Activated CD4-positive, alpha-beta memory T cell treated with anti-CD3 and anti-CD28 coated beads for 36 hours (primary cell): ENCODE measurements around the gene D2HGDH. TPM values are rescaled to one million over a fixed set of nuclear protein-coding genes. Genes with fewer than 3 reads are reported as not detected.
A peak's percentile ranks its signal among the peaks of the same experiment; 100 is the strongest.
"Not testable (repeated sequence)": the region's sequence is repeated elsewhere in the genome, so short reads cannot be mapped to it uniquely, and the experiment has no call there.

Experiments used
- CTCF ChIA-PET: fragments of 350-600 bp; sonication (Branson Sonifier 250); formaldehyde crosslinking; loops from one replicate; lab custom pipeline; 2021; ENCODE audit warnings: antibody characterized with exemption, inconsistent platforms; lab: Charles Lee
- POLR2A ChIA-PET: fragments of 350-600 bp; sonication (Branson Sonifier 250); formaldehyde crosslinking; loops from one replicate; lab custom pipeline; 2021; ENCODE audit warnings: antibody characterized with exemption; lab: Charles Lee
- DNase-seq: peaks from one replicate; pipeline ENCODE4 v3.0.0-alpha.2; 2020
- H3K27ac Mint-ChIP-seq: one replicate; pipeline ENCODE4 v1.8.0; 2021; ENCODE audit warnings: mixed read lengths
- H3K27me3 Mint-ChIP-seq: one replicate; pipeline ENCODE4 v1.8.0; 2021; ENCODE audit warnings: mixed read lengths
- H3K36me3 Mint-ChIP-seq: one replicate; pipeline ENCODE4 v1.8.0; 2021; ENCODE audit warnings: mixed read lengths
- H3K4me1 Mint-ChIP-seq: one replicate; pipeline ENCODE4 v1.8.0; 2021; ENCODE audit warnings: low read depth, mixed read lengths
- H3K4me3 Mint-ChIP-seq: one replicate; pipeline ENCODE4 v1.8.0; 2021; ENCODE audit warnings: mild to moderate bottlenecking, mixed read lengths
- H3K9me3 Mint-ChIP-seq: one replicate; pipeline ENCODE4 v1.8.0; 2021; ENCODE audit warnings: mixed read lengths
- intact Hi-C: fragments of 100-400 bp; cut with micrococcal nuclease; formaldehyde crosslinking; loops from one replicate; pipeline ENCODE4 v1.15.1; 2023
- total RNA-seq, 2 experiments: library from RNA; stranded (reverse); gene quantifications; one replicate each; pipeline ENCODE4 v1.2.3, GENCODE V29; 2021

The D2HGDH gene
- total RNA-seq, 2 experiments from 2014 or later = 27.5 to 28.2 TPM

DNA sequence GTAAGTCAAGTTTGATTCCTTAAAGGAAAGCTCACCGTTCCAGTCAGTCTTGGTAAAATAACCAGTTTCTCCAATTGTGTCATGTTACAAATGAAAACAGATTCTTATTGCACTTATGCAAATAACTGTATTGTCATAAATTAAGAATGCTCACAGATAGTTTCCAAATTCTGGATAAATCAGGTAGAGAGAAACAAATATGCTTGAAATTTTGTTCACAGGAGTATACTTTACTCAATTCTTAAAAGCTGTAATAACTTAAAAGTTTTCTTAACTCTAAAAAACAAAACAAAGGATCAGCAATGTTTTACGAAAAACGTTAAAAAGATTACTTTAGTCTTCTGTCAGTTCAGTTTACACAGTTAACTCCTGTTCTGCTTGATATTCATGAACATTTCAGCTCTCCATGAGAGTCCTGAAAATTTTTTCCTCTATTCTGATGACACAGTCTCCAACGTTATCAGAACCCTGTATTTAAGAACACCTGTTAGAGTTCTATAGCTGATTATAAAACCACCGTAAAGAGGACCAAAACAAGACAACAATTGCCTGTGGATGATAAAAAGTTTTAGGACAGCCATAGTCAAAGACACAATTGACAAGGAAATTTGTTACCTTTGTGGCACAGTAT is 46.6 kb downstream of the D2HGDH start:
- no peaks in the 10 kb centered on the region for H3K27me3 Mint-ChIP-seq
- intact Hi-C loops = loop anchor here (1.0 kb wide), 1 partner anchor 13 kb away; no protein-coding TSS in a partner anchor
- H3K4me1 Mint-ChIP-seq = no peaks in the 10 kb centered on the region
- CTCF ChIA-PET = interaction anchor here (0.7 kb wide), 1 partner anchor 13 kb away, joined by 3 read pairs; no protein-coding TSS in a partner anchor
- H3K9me3 Mint-ChIP-seq = peaks cover 12% of the 10 kb centered on the region
- POLR2A ChIA-PET = no interaction called here
- DNase-seq = no peak
- H3K4me3 Mint-ChIP-seq = no peak overlapping the region
- peaks cover 4% of the 10 kb centered on the region for H3K36me3 Mint-ChIP-seq
- H3K27ac Mint-ChIP-seq = no peak overlapping the region

DNA sequence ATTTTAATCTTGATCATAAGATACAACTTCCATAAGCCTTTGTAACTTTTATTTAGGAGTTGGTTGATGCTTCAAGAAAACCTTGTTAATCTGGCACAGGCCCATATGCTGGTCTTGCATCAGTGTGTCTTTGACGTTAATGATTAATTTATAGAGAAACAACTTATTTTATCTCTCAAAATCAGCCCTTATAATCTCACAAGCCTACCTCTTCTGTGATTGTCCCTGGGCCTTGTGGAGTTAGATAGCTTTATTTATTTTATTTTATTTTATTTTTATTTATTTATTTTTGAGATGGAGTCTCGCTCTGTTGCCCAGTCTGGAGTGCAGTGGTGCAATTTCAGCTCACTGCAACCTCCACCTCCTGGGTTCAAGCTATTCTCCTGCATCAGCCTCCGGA is 47.6 kb downstream of the D2HGDH start:
- H3K4me1 Mint-ChIP-seq, CTCF ChIA-PET, DNase-seq, H3K27me3 Mint-ChIP-seq, H3K4me3 Mint-ChIP-seq, POLR2A ChIA-PET, H3K36me3 Mint-ChIP-seq, H3K27ac Mint-ChIP-seq, intact Hi-C loops: not testable (repeated sequence)
- H3K9me3 Mint-ChIP-seq = peaks cover 12% of the 10 kb centered on the region

DNA sequence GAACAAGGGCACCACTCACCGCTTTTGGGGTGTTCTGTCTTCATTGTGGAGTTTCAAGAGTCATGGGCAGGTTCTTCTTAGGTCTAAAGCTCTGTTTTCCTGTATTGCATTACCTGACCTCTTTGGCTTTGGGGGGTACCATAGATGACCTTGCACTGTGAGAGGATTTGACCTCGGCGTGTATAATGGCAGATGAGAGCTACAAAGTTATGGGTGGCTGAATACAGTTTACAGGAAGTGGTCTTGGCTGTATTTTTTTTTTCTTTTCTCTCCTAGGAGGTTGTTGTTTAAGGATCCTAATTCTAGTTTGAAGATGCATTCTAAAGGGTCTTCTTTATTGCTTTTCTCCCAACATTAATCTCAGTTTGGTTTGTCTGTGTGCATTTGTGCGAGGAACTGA is 53.7 kb downstream of the D2HGDH start:
- H3K27me3 Mint-ChIP-seq = peaks cover 2% of the 10 kb centered on the region
- peaks cover 25% of the 10 kb centered on the region for H3K9me3 Mint-ChIP-seq
- peaks cover 14% of the 10 kb centered on the region for H3K36me3 Mint-ChIP-seq
- peak; percentile 5 for DNase-seq
- ChIA-PET CTCF (interaction anchor here (0.9 kb wide), 2 partner anchors 81 to 101 kb away, joined by 3 read pairs; partner anchors contain the start of genes DTYMK and RTP5), POLR2A (interaction anchor here (0.6 to 2.0 kb wide), 3 partner anchors 13 to 71 kb away, joined by 3 to 6 read pairs (median 3); partner anchors contain the start of gene PDCD1)
- H3K27ac Mint-ChIP-seq = peak overlapping the region; percentile 59
- H3K4me1 Mint-ChIP-seq = peaks cover 19% of the 10 kb centered on the region
- intact Hi-C loops = loop anchor here (1.0 to 2.0 kb wide), 2 partner anchors 16 to 25 kb away; no protein-coding TSS in a partner anchor
- H3K4me3 Mint-ChIP-seq = no peak overlapping the region

DNA sequence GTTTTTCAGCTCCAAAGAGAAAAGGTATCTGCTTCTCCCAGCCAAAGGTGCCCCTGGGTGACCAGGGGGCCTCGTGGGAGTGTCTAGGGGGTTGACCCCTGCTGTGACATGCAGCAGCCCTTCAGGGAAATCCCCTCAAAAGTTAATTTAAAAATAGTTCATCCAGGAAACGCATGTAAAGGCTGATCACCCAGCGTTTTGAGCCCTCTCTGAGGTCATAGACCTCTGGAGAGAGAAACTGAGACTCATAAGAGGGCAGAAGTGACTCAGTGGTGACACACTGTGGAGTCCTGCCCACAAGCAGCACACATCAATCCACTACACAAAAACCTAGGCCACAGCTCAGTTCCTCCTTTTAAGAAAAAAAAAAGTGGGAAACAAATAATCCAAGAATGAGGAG is 54.1 kb downstream of the D2HGDH start:
- no peak overlapping the region for H3K4me3 Mint-ChIP-seq
- POLR2A ChIA-PET = interaction anchor here (1.2 to 2.0 kb wide), 2 partner anchors 25 to 71 kb away, joined by 4 to 6 read pairs; no protein-coding TSS in a partner anchor
- H3K27ac Mint-ChIP-seq = peak overlapping the region; percentile 59
- H3K4me1 Mint-ChIP-seq = peaks cover 19% of the 10 kb centered on the region
- intact Hi-C loops = loop anchor here (1.0 to 2.0 kb wide), 2 partner anchors 16 to 26 kb away; no protein-coding TSS in a partner anchor
- H3K9me3 Mint-ChIP-seq = peaks cover 23% of the 10 kb centered on the region
- H3K36me3 Mint-ChIP-seq = peaks cover 14% of the 10 kb centered on the region
- CTCF ChIA-PET = interaction anchor here (0.9 to 1.2 kb wide), 3 partner anchors 81 to 102 kb away, joined by 3 to 6 read pairs (median 3); partner anchors contain the start of genes DTYMK and RTP5
- peak; percentile 74 for DNase-seq
- peaks cover 2% of the 10 kb centered on the region for H3K27me3 Mint-ChIP-seq

DNA sequence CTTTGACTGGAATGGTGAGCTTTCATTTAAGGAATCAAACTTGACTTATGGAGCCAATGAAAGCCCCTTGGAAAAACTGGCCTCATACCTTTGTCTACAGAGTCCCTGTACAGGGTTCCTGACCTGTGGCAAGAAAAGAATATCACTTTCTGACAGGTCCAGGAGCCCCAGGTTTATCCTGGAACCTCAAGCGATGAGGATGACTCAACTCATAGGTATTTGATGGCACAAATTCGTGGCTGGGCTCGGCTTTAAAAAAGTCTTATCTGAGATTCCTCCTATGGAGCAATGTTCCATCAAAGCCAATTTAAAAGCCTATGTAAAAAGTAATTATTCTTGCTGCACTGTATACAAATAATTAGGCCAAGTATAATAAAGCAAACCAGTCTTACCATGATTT is 57.0 kb downstream of the D2HGDH start:
- Mint-ChIP-seq H3K36me3 (peaks cover 14% of the 10 kb centered on the region), H3K9me3 (peaks cover 23% of the 10 kb centered on the region), H3K4me1 (peaks cover 19% of the 10 kb centered on the region)
- DNase-seq, intact Hi-C loops, H3K27ac Mint-ChIP-seq, H3K4me3 Mint-ChIP-seq, H3K27me3 Mint-ChIP-seq, POLR2A ChIA-PET: not testable (repeated sequence)
- CTCF ChIA-PET = interaction anchor here (1.3 kb wide), 1 partner anchor 28 kb away, joined by 3 read pairs; no protein-coding TSS in a partner anchor

DNA sequence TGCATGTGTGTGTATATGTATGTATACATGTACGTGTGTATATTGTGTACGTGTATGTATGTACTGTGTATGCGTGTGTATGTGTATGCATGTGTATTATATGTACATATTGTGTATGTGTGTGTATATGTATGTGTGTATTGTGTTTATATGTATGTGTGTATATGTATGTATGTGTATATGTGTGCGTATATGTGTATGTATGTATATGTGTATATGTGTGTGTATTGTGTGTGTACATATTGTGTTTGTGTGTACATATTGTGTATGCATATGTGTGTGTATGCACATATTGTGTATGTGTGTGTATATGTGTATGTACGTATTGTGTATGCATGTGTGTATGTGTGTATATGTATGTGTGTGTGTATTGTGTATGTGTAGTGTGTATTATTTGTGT is 59.0 kb downstream of the D2HGDH start:
- POLR2A ChIA-PET = no interaction called here
- Mint-ChIP-seq H3K4me3 (no peak overlapping the region), H3K4me1 (peaks cover 10% of the 10 kb centered on the region), H3K36me3 (peaks cover 14% of the 10 kb centered on the region), H3K27ac (no peak overlapping the region), H3K27me3 (peaks cover 2% of the 10 kb centered on the region), H3K9me3 (peaks cover 23% of the 10 kb centered on the region)
- DNase-seq = no peak
- intact Hi-C loops = no loop called here
- CTCF ChIA-PET = no interaction called here

DNA sequence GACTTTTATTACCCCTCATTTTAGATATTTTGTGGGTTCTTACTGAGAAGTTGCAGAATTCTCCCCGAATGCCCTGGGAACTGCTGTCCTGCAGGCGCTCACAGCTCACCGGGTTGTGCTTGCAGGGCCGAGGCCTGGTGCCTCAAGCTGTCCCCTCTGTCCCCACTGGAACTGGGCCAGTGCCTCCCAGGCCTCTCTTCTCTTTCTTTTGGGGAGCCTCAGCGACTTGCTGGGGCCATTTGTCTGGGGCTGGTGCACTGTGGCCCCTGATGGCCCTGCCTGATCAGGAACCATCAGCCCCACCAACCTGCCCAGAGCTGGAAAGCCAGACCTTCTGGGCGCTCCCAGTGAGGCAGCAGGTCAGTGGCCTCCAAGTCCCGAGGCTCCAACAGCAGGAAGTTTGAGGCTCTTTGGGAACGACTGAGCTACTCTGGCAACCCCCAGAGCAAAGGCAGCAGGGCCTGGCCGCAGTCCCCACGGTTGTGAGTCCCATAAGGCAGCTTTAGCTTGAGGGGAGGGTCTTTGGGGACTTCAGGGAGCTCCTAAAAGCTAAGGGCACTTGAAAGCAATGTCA is 59.9 kb downstream of the D2HGDH start:
- H3K27me3 Mint-ChIP-seq = peaks cover 2% of the 10 kb centered on the region
- ChIA-PET CTCF (interaction anchor here (1.1 kb wide), 1 partner anchor 13 kb away, joined by 3 read pairs; no protein-coding TSS in a partner anchor), POLR2A (no interaction called here)
- no peak for DNase-seq
- no peak overlapping the region for H3K4me3 Mint-ChIP-seq
- peaks cover under 1% of the 10 kb centered on the region for H3K4me1 Mint-ChIP-seq
- peaks cover 16% of the 10 kb centered on the region for H3K9me3 Mint-ChIP-seq
- H3K27ac Mint-ChIP-seq = no peak overlapping the region
- intact Hi-C loops = loop anchor here (1.0 kb wide), 1 partner anchor 13 kb away; no protein-coding TSS in a partner anchor
- H3K36me3 Mint-ChIP-seq = peaks cover 9% of the 10 kb centered on the region

DNA sequence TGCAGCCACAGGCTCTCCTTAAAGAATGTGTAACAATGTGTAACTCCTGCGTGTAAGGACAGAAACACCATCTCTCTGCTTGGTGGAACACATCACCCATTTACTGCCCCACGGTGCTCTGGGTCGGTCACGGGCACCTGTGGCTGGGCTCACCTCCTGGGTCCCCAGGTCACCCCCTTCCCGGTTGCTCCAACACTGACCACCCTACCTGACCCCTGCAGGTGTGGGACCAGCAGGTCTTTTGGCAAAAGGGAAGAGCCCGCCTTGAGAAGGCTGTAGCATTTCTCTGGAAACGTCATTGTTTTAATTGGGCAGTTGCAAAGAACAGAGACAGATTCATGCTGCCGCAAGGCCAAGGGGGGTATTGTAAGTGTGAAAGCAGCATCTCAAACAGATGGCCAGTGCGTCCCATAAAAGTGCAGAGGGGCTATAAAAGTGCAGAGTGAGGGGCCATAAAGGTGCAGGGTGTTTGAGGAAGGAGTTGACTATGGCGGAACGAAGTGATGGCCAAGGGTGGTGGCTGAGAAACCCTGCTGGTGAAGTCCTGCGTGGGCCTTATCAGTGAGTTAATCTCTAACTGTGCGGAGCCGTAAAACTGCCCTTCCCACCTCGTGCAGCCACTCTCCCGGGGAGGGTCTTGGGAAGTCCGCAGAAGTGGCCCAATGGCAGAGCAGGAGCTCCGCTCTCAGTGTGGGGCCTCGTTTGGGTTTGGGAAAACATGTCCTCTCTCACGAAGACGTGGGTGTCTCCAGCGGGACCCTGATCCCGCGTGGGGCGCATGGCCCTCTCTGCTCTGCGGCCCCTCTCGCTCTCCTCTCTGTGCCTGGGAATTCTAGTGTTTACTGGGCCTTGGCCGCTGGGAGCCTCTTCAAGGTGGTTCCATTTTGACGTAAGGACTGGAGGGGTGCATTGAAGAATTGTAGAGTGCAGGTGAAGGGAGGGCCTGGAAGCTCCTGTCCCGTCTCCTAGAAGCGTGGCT is 60.9 kb downstream of the D2HGDH start:
- Mint-ChIP-seq H3K27me3 (peaks cover 2% of the 10 kb centered on the region), H3K27ac (no peak overlapping the region), H3K4me1 (no peaks in the 10 kb centered on the region), H3K9me3 (peaks cover 11% of the 10 kb centered on the region), H3K4me3 (no peak overlapping the region), H3K36me3 (peaks cover 6% of the 10 kb centered on the region)
- DNase-seq = no peak
- ChIA-PET CTCF (no interaction called here), POLR2A (no interaction called here)
- intact Hi-C loops = no loop called here

DNA sequence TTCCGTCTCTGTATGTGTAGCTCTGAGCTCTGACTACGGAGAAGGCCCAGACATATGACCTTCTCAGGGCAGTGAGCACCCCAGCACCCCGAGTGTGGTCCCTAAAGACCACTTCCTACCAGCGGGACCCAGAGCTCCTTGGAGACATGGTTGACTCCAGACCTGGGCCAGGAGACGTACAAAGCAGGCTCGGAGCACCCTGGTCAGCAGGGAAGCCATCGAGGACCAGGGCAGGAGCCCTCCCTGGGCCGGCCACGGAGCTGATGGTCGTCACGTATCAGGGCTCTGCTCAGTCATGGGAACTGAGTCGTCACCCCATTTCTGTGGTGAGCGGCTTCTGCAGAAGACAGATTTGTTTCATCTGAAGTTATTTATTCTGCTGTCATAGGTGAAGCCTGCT is 61.8 kb downstream of the D2HGDH start:
- Mint-ChIP-seq H3K36me3 (no peaks in the 10 kb centered on the region), H3K9me3 (peaks cover 2% of the 10 kb centered on the region), H3K4me1 (no peaks in the 10 kb centered on the region), H3K27ac (no peak overlapping the region), H3K4me3 (no peak overlapping the region), H3K27me3 (no peaks in the 10 kb centered on the region)
- ChIA-PET CTCF (no interaction called here), POLR2A (no interaction called here)
- DNase-seq = peak; percentile 3
- intact Hi-C loops = no loop called here

DNA sequence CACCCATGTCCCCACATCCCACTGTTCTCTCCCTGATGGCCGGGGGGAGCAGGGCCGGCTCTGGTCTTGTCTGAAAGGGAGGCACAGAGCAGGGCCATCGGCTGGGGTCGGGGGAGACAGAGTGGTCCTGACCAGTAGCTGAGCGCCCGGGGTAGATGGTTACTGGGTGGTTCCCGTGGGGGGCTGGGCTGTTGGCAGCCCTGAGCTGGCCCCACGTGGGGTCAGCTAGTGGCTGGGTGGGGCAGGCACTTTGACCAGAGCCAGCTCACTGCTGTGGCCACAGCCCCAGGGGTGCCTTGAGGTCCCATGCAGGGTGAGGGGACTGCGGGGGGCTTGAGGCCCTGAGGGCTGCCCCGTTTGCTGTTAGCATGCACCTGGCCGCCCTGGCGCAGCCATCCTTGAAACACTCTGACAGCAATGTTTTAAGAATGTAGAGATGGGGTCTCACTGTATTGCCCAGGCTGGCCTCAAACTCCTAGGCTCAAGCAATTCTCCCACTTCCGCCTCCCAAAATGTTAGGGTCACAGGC is 62.2 kb downstream of the D2HGDH start:
- intact Hi-C loops = no loop called here
- no peak overlapping the region for H3K27ac Mint-ChIP-seq

DNA sequence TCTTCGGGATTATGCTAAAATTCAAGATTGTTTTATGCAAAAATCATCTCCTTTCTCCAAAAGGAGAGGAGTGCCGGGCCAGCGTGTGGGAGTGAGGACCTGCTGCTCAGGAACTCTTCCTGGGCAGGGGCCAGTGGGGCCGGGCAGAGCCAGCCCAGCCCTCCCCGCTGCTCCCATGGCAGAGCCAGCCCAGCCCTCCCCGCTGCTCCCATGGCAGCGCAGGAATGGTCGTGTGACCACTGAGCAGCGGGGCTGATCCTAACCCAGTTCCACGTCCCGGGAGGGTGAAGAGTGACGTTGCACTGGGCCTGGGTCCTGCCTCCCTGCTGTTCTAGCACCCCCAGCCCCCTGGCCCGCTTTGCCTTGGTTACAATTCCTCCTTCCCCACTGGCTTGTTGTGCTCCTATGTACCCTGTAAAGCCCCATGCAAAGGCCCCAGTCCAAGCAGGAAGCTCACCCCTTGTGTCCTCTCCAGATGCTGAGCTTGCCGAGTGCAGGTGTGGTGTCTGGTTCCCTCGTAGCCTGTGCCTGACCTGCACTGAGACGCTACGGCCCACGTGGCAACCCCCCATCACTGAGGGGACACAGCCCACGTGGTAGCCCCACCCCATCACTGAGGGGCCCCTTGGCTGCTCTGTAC is 63.1 kb downstream of the D2HGDH start:
- H3K4me1 Mint-ChIP-seq = no peaks in the 10 kb centered on the region
- peak; percentile 3 for DNase-seq
- H3K27ac Mint-ChIP-seq = no peak overlapping the region
- H3K9me3 Mint-ChIP-seq = no peaks in the 10 kb centered on the region
- ChIA-PET POLR2A (no interaction called here), CTCF (no interaction called here)
- intact Hi-C loops = no loop called here
- no peaks in the 10 kb centered on the region for H3K36me3 Mint-ChIP-seq
- H3K4me3 Mint-ChIP-seq = no peak overlapping the region
- no peaks in the 10 kb centered on the region for H3K27me3 Mint-ChIP-seq

More for the DNA sequence above, 62.2 kb downstream of the D2HGDH start:
- Mint-ChIP-seq H3K36me3 (no peaks in the 10 kb centered on the region), H3K27me3 (no peaks in the 10 kb centered on the region), H3K9me3 (no peaks in the 10 kb centered on the region), H3K4me1 (no peaks in the 10 kb centered on the region), H3K4me3 (no peak overlapping the region)
- peak; percentile 6 for DNase-seq
- POLR2A ChIA-PET = no interaction called here
- CTCF ChIA-PET = no interaction called here
